IgD-negative memory B cell (primary cell): Measurements from ENCODE around the gene BMERB1. TPM values are rescaled to one million over a fixed set of nuclear protein-coding genes. Genes with fewer than 3 reads are reported as not detected.
"Not testable (repeated sequence)": the region's sequence is repeated elsewhere in the genome, so short reads cannot be mapped to it uniquely, and the experiment has no call there.

Experiments
- H3K27ac Mint-ChIP-seq, 3 donors: one replicate each; pipeline ENCODE4 v1.8.0; 2020 to 2022; ENCODE audit warnings: mild to moderate bottlenecking in 3 of 3, mixed read lengths in 3 of 3, moderate library complexity in 1 of 3
- H3K27me3 Mint-ChIP-seq: one replicate; pipeline ENCODE4 v1.8.0; 2021; ENCODE audit warnings: mixed read lengths
- H3K36me3 Mint-ChIP-seq: one replicate; pipeline ENCODE4 v1.8.0; 2020; ENCODE audit warnings: mild to moderate bottlenecking, mixed read lengths
- H3K4me1 Mint-ChIP-seq, 3 donors: one replicate each; pipeline ENCODE4 v1.8.0; 2020 to 2022; ENCODE audit warnings: mixed read lengths in 3 of 3, mild to moderate bottlenecking in 1 of 3
- H3K4me3 Mint-ChIP-seq, 4 donors: one replicate each; pipeline ENCODE4 v1.8.0; 2020 to 2022; ENCODE audit warnings: mild to moderate bottlenecking in 4 of 4, mixed read lengths in 4 of 4, moderate library complexity in 3 of 4
- H3K9me3 Mint-ChIP-seq, 3 donors: one replicate each; pipeline ENCODE4 v1.8.0; 2020 to 2021; ENCODE audit warnings: mixed read lengths in 3 of 3, mild to moderate bottlenecking in 1 of 3
- polyA plus RNA-seq: library from polyadenylated mRNA; unstranded; fragments of 300-500 nt; fragmentation: Illumina TruSeq; gene quantifications from one replicate; pipeline ENCODE4 v1.2.3, GENCODE V29; 2021

Gene BMERB1
- polyA plus RNA-seq, 1 donor from 2014 or later = 4.2 TPM

DNA sequence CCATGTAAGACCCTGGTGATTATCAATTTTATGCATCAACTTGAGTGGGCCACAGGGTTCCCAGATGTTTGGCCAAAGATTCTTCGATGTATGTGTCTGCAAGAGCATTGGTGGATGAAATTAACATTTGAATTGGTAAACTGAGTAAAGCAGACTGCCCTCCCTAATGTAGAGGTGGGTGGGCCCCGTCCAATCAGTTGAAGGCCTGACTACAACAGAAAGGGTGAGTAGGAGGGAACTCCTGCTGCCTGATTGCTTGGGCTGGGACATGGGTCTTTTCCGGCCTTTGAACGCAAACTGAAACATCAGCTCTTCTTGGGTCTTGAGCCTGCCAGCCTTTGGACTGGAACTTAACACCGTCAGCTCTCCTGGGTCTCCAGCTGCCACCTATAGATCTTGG, 90.6 kb downstream of the BMERB1 start:
- Mint-ChIP-seq H3K27me3 (no peaks in the 10 kb centered on the region), H3K36me3 (peaks cover 1% of the 10 kb centered on the region), H3K27ac (no peak overlapping the region), H3K9me3 (no peaks in the 10 kb centered on the region), H3K4me1 (peaks cover 8 to 14% (median 13%) of the 10 kb centered on the region in 3 donors), H3K4me3 (no peak overlapping the region)

DNA sequence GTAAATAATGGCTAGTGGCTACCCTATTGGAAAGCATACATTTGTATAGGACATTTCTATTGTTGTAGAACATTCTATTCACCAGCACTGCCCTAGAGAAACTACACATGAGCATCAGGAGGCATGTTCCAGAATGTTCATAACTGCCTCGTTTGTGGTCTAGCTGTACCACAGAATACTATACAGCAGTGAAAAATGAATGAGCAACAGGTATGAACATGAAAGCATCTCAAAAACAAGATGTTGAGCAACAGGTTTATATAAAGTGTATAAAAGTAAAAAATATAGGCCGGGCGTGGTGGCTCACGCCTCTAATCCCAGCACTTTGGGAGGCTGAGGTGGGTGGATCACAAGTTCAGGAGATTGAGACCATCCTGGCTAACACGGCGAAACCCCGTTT, 91.7 kb downstream of the BMERB1 start:
- no peaks in the 10 kb centered on the region for H3K9me3 Mint-ChIP-seq
- no peak overlapping the region for H3K4me3 Mint-ChIP-seq
- peaks cover 8 to 13% (median 8%) of the 10 kb centered on the region in 3 donors for H3K4me1 Mint-ChIP-seq

DNA sequence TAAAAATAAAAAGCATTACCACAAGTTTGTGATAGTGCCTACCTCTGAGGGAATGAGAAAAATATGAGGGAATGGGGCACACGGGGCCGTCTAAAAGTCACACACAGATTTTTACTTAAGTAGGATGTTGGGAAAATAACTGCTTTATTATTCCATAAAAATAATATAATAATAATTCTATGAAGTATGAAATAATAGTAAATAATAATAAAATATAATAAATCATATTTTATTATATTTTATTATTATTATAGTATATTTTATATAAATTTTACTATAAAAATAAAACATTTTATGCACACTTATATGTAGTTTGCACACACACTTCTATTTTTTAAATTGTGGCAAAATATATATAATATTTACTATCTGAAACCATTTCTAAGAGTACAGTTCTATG, 92.3 kb downstream of the BMERB1 start:
- H3K9me3 Mint-ChIP-seq = no peaks in the 10 kb centered on the region

More for the DNA sequence above, 91.7 kb downstream of the BMERB1 start:
- H3K27ac Mint-ChIP-seq = no peak overlapping the region
- H3K36me3 Mint-ChIP-seq = peaks cover 1% of the 10 kb centered on the region
- H3K27me3 Mint-ChIP-seq = no peaks in the 10 kb centered on the region

DNA sequence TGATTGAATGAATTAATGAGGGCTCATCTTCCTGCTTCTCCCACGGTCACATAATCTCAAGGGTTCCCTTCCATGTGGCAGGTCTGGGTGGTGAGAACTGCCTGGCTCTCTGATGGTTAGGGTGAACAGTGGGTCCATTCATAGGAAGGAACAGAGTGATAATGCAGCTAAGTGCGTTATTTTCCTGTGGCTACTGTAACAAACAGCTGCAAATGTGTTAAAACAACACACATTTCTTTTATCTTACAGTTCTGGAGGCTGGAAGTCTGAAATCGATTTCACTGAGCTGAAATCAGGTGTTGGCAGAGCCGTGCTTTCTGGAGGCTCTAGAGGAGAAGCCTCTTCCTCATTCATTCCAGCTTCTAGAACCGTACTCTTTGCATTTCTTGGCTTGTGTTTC, 95.3 kb downstream of the BMERB1 start:
- no peaks in the 10 kb centered on the region for H3K36me3 Mint-ChIP-seq

More for the DNA sequence above, 92.3 kb downstream of the BMERB1 start:
- H3K4me3 Mint-ChIP-seq = no peak overlapping the region
- peaks cover 1% of the 10 kb centered on the region for H3K36me3 Mint-ChIP-seq
- H3K27ac Mint-ChIP-seq = no peak overlapping the region
- no peaks in the 10 kb centered on the region for H3K27me3 Mint-ChIP-seq
- H3K4me1 Mint-ChIP-seq = peaks cover 8 to 13% (median 8%) of the 10 kb centered on the region in 3 donors

DNA sequence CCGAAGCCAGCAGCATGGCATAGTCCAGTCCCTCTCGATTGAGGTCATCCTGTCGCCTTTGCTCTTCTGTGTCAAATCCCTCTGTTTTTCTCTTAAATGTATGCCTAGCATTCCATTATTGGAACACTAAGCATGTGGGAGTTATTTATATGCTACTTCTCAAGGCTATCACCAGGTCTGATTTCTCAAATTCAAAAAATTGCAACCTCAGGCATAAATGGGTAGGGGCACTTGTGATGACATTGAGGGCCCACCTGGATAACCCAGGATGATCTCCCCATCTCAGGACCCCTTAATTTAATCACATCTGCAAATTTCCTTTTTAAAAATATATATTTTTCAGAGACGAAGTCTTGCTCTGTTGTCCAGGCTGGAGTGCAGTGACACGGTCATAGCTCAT, 95.7 kb downstream of the BMERB1 start:
- Mint-ChIP-seq H3K4me1 (peaks cover 0 to 5% (median 3%) of the 10 kb centered on the region in 3 donors), H3K27ac (no peak overlapping the region), H3K27me3 (no peaks in the 10 kb centered on the region), H3K36me3 (no peaks in the 10 kb centered on the region), H3K4me3 (no peak overlapping the region), H3K9me3 (no peaks in the 10 kb centered on the region)

More for the DNA sequence above, 95.3 kb downstream of the BMERB1 start:
- Mint-ChIP-seq H3K27me3 (no peaks in the 10 kb centered on the region), H3K4me3 (no peak overlapping the region), H3K4me1 (peaks cover 0 to 5% (median 3%) of the 10 kb centered on the region in 3 donors), H3K9me3 (no peaks in the 10 kb centered on the region), H3K27ac (no peak overlapping the region)

DNA sequence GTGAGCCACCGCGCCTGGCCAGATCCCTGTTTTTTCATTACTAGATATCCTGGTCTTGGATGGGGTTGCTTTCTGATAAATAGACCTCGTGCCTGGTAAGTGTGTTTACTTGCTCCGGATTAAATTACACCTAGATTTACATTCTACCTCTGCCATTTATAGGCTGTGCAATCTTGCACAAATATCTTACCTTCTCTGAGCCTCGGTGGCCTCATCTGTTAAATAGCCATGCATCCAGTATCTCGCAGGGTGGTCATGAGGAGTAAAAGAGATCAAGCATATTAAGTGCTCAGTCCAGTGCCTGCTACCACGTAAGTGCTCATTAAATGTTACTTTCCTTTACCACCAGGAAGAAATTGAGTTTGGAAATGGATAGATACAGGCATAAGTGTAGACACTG, 98.4 kb downstream of the BMERB1 start:
- Mint-ChIP-seq H3K9me3 (peaks cover 0 to 2% (median 0%) of the 10 kb centered on the region in 3 donors), H3K4me1 (peaks cover 0 to 3% (median 3%) of the 10 kb centered on the region in 3 donors), H3K27me3 (no peaks in the 10 kb centered on the region), H3K36me3 (no peaks in the 10 kb centered on the region), H3K4me3 (no peak overlapping the region), H3K27ac (peak overlapping the region in 1 of 3 donors; percentile 93)

DNA sequence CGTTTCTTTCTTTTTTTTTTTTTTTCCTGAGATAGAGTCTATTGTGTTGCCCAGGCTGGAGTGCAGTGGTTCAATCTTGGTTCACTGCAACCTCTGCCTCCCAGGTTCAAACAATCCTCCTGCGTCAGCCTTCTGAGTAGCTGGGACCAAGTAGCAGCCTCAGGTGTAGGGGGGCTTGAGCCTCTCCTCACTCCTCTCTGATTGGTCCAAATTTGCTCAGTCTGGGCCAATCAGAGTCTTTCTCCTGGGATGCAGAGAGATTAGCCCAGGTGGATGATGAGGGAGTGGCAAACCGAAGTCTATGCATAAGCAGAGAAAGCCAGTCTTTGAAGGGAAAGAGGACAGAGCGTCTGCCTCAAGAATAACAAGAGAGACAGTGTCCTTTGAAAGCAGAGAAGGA, 99.0 kb downstream of the BMERB1 start:
- Mint-ChIP-seq H3K4me3 (no peak overlapping the region), H3K4me1 (peaks cover 0 to 3% (median 3%) of the 10 kb centered on the region in 3 donors), H3K9me3 (peaks cover 0 to 2% (median 0%) of the 10 kb centered on the region in 3 donors), H3K27me3 (no peaks in the 10 kb centered on the region), H3K36me3 (no peaks in the 10 kb centered on the region), H3K27ac (peak overlapping the region in 1 of 3 donors; percentile 93)

DNA sequence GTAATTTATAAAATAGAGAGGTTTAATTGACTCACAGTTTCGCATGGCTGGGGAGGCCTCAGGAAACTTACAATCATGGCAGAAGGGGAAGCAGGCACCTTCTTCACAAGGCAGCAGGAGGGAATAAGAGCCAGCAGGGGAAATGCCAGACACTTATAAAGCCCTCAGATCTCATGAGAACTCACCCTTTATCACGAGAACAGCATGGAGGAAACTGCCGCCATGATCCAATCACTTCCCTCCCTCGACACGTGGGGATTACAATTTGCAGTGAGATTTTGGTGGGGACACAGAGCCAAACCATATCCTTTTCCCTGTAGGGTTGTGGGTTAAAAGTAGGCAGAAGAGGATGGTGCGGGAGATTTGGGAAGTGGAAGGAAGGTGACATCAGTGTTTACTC, 101.4 kb downstream of the BMERB1 start:
- Mint-ChIP-seq H3K27ac (peak overlapping the region in 1 of 3 donors; percentile 6), H3K4me1 (peaks cover 0 to 3% (median 3%) of the 10 kb centered on the region in 3 donors), H3K27me3 (no peaks in the 10 kb centered on the region), H3K36me3 (no peaks in the 10 kb centered on the region), H3K4me3 (no peak overlapping the region), H3K9me3 (peaks cover 0 to 2% (median 0%) of the 10 kb centered on the region in 3 donors)

DNA sequence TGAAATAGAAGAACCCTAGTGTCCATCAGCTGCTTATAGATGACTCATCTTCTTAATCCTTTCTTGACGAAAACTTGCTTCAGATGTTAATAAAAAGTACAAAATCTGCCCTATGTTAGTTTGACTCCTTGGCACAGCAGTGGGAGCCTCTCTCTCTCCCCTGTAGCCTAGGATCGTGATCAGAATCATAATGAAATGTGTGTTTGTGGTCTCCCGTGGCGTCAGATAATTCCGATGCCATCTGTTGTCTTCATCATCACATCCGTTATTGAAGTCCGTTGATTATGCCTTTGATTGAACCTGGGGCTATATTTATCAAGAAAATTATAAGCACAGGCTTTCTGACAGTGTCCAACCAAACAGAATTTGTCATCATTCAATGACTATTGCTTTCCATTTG, 102.5 kb downstream of the BMERB1 start:
- Mint-ChIP-seq H3K27ac (no peak overlapping the region), H3K4me3 (no peak overlapping the region), H3K4me1 (peaks cover 0 to 3% (median 3%) of the 10 kb centered on the region in 3 donors), H3K36me3 (no peaks in the 10 kb centered on the region), H3K27me3 (no peaks in the 10 kb centered on the region), H3K9me3 (peaks cover 0 to 2% (median 0%) of the 10 kb centered on the region in 3 donors)

DNA sequence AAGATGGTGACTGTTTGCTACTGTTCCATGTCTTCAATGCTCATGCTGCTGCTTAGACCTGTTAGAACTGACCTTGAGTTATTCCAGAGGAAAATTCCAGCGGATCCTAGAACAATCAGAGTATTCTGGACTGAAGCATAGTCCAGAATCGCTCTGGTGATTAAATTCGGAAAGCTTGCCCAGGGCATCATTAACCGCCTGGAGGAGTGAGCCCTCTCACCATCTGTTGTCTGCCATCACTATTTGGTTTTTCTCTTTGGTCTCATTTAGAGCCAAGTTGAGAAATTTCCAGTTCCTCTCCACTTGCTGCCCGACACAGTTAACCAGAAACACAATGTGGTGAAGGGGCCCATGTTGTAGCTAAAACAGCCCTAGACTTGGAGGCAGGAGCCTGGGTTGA, 104.1 kb downstream of the BMERB1 start:
- H3K27ac Mint-ChIP-seq = no peak overlapping the region
- H3K27me3 Mint-ChIP-seq = no peaks in the 10 kb centered on the region
- peaks cover 0 to 2% (median 0%) of the 10 kb centered on the region in 3 donors for H3K9me3 Mint-ChIP-seq
- no peak overlapping the region for H3K4me3 Mint-ChIP-seq
- H3K36me3 Mint-ChIP-seq = no peaks in the 10 kb centered on the region
- no peaks in the 10 kb centered on the region for H3K4me1 Mint-ChIP-seq

DNA sequence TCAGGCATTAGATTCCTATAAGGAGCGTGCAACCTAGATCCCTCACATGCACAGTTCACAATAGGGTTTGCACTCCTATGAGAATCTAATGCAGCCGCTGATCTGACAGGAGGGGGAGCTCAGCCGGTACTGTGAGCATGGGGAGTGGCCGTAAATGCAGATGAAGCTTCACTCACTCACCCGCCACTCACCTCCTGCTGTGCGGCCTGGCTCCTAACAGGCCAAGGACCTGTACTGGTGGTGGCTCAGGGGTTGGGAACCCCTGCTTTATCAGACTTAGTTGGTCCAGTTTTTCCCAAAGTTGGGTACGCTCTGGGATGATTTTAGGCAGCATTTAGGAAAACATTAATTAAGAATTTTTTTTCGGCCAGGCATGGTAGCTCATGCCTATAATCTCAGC, 104.8 kb downstream of the BMERB1 start:
- H3K9me3 Mint-ChIP-seq = peaks cover 0 to 5% (median 0%) of the 10 kb centered on the region in 3 donors
- H3K4me3 Mint-ChIP-seq = no peak overlapping the region
- H3K27ac Mint-ChIP-seq = no peak overlapping the region
- H3K4me1 Mint-ChIP-seq = no peaks in the 10 kb centered on the region
- H3K27me3 Mint-ChIP-seq = no peaks in the 10 kb centered on the region
- no peaks in the 10 kb centered on the region for H3K36me3 Mint-ChIP-seq

DNA sequence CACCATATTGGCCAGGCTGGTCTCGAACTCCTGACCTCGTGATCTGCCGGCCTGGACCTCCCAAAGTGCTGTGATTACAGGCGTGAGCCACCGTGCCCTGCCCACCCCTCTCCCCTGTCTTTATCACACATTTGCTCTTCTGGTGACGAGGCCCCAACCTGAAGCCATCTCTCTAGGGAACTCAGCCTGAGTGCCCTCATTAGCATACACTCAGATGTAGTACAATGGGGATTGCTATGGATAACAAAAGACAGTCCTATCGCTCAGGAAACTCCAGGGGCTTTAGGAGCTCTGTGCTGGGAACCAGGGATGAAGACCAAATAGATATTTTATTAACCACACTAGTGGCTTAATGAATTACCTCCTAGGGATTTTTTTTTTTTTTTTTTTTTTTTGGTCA, 107.9 kb downstream of the BMERB1 start:
- H3K4me1 Mint-ChIP-seq = no peaks in the 10 kb centered on the region
- H3K27me3 Mint-ChIP-seq = no peaks in the 10 kb centered on the region
- H3K36me3 Mint-ChIP-seq = no peaks in the 10 kb centered on the region
- H3K9me3 Mint-ChIP-seq = peaks cover 0 to 7% (median 0%) of the 10 kb centered on the region in 3 donors
- H3K4me3 Mint-ChIP-seq = no peak overlapping the region
- H3K27ac Mint-ChIP-seq = no peak overlapping the region

DNA sequence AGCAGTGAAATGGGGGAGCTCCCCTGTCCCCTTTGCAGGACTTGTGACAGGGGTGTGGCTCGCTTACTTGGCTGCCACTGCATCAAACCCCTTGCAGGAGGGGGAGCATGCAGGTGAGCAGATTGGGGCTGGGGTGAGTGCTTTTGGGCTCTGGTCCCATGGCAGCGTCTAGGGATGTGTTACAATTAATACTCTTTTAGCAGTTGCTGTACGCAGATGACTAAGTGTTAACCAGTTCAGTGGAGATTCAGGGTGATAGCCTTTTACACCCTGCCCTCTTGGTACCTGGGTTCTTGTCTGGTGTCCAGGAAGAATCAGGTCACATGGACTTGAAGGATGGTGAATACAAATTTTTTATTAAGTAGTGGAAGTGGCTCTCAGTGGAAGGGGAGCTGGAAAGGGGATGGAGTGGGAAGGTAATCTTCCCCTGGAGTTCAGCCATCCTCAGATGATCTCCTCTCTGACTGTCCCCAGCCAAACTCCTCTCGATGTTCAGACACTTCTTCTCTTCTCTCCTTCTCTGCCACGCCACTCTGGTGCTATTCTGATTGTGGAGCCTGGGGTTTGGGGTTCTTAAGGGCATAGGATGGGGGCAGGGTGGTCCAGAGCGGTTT, 108.5 kb downstream of the BMERB1 start:
- H3K9me3 Mint-ChIP-seq = peaks cover 0 to 7% (median 0%) of the 10 kb centered on the region in 3 donors
- H3K4me1 Mint-ChIP-seq = no peaks in the 10 kb centered on the region
- H3K36me3 Mint-ChIP-seq = no peaks in the 10 kb centered on the region
- no peaks in the 10 kb centered on the region for H3K27me3 Mint-ChIP-seq
- no peak overlapping the region for H3K27ac Mint-ChIP-seq
- no peak overlapping the region for H3K4me3 Mint-ChIP-seq

DNA sequence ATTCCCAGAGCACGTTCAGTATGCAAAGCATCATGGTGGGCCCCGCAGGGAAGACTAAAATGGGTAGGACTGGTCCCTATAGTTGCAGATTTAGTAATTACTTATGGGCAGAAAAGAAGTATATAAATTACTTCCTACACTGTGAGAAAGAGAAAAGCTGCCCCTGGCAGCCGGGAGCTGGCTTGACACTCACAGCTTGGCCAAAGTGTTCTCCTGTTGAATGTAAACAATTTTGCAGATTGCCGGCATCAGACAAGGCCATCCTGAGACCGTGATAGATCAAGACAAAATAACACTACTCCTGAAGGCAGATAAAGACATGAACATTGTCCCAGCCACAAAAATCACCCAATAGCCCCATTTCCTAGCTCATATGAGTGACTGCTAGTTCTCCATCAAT, 110.0 kb downstream of the BMERB1 start:
- H3K27me3 Mint-ChIP-seq = no peaks in the 10 kb centered on the region
- no peak overlapping the region for H3K27ac Mint-ChIP-seq
- no peak overlapping the region for H3K4me3 Mint-ChIP-seq
- H3K36me3 Mint-ChIP-seq = no peaks in the 10 kb centered on the region
- H3K4me1 Mint-ChIP-seq = no peaks in the 10 kb centered on the region
- H3K9me3 Mint-ChIP-seq = peaks cover 0 to 7% (median 0%) of the 10 kb centered on the region in 3 donors

DNA sequence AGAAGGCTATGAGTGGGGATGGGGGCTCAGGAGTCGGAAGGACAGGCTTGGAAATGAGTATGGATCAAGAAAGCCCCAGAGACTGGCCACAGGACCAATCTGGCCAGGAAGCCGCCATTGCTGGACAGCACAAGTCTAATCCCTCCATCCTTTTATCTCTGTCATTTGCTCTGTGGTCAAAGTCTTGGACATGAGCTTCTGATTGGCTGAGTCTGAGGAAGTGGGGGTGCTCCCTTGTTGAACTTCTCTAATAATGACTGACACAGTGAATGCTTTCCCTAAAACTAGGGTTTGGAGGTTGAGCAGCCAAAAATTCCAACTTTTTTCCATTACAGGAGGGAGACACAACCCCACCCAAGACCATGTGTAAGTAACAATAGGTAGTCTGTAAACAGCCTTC, 111.2 kb downstream of the BMERB1 start:
- peaks cover 0 to 1% (median 0%) of the 10 kb centered on the region in 3 donors for H3K4me1 Mint-ChIP-seq
- H3K27ac Mint-ChIP-seq = no peak overlapping the region
- H3K36me3 Mint-ChIP-seq = no peaks in the 10 kb centered on the region
- H3K27me3 Mint-ChIP-seq = no peaks in the 10 kb centered on the region
- H3K9me3 Mint-ChIP-seq = peaks cover 0 to 7% (median 0%) of the 10 kb centered on the region in 3 donors
- H3K4me3 Mint-ChIP-seq = no peak overlapping the region

DNA sequence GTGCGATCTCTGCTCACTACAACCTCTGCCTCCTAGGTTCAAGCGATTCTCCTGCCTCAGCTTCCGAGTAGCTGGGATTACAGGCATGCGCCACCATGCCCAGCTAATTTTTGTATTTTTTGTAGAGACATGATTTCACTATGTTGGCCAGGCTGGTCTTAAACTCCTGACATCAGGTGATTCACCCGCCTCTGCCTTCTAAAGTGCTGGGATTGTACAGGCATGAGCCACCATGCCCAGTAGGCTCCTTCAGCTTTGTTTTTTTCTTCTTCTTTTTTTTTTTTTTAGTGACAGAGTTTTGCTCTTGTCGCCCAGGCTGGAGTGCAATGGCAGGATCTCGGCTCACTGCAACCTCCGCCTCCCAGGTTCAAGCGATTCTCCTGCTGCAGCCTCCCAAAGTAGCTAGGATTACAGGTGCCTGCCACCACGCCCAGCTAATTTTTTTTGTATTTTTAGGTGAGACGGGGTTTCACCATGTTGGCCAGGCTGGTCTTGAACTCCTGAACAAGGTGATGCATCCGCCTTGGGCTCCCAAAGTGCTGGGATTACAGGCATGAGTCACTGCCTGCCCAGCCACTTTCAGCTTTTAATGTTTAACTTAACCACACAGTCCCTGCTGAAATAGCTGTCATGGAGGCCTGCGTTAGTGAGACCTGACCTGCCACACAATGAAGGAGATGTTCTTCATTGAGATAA, 112.8 kb downstream of the BMERB1 start:
- not testable (repeated sequence) for H3K4me1 Mint-ChIP-seq, H3K36me3 Mint-ChIP-seq, H3K4me3 Mint-ChIP-seq, H3K9me3 Mint-ChIP-seq, H3K27ac Mint-ChIP-seq, H3K27me3 Mint-ChIP-seq
